Measurements from ENCODE around the gene ASIC3. TPM values are rescaled to one million over a fixed set of nuclear protein-coding genes. Genes with fewer than 3 reads are reported as not detected.
A peak's percentile ranks its signal among the peaks of the same experiment; 100 is the strongest.

The ASIC3 gene
- total and polyA plus RNA-seq, 3 donors from 2014 or later: 20.8 to 37.9 (median 27.5) TPM

GRCh38 chr7:151013356-151013732 is 35.0 kb upstream of the ASIC3 start:
- Histone ChIP-seq H3K36me3 (ENCODE audit: low read depth, missing control alignments) (no peaks in the 10 kb centered on the region), H3K4me3 (peak overlapping the region; percentile 21 to 40), H3K4me1 (peaks cover 7% of the 10 kb centered on the region), H3K27me3 (no peaks in the 10 kb centered on the region), H3K27ac (no peak overlapping the region), H3K9me3 (no peaks in the 10 kb centered on the region)
- DNase-seq: no peak
- TF ChIP-seq POLR2A (IDR thresholded peaks at IDR 0.05) (no peak), CTCF (IDR thresholded peaks at IDR 0.05) (no peak)
- 39% methylated on average over 26 of the region's 26 CpGs; no CpG with 5 or more reads in 1 of the 2 donors for WGBS, 2 donors
- intact Hi-C loops (cut with DNase I; ENCODE audit: low total_unique reads): no loop called here

- TF ChIP-seq POLR2A (IDR thresholded peaks at IDR 0.05) (no peak), CTCF (IDR thresholded peaks at IDR 0.05) (peak in 1 of 3 experiments; percentile 23)
- WGBS, 2 donors: 41 to 48% methylated on average over 8 to 55 of the region's 55 CpGs
- no peaks in the 10 kb centered on the region for H3K27me3 ChIP-seq
Measured at GRCh38 chr7:151013733-151014497, 34.4 kb upstream of the ASIC3 start.

DNA sequence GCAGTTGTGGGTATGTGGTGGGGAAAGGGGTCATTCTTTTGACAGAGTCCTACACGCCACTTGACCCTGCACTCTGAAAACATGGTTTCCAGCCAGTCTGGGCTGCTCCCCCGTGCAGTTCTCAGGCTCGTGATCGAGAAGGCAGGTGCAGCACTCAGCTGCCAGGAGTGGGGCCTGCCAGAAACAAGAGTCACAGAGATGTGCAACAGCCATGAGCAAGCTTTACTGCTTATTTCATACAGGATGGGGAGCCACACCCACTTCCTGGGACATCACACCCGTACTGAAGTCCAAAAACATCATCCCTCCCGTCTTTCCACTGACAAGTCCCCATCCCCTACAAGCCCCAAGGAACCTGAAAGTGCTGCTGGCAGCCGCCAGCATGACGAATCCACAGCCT is 33.4 kb upstream of the ASIC3 start:
- intact Hi-C loops (cut with DNase I; ENCODE audit: low total_unique reads): no loop called here
- H3K27ac ChIP-seq: no peak overlapping the region
- H3K27me3 ChIP-seq: no peaks in the 10 kb centered on the region
- peaks cover 9% of the 10 kb centered on the region for H3K4me1 ChIP-seq
- WGBS, 2 donors: 72 to 85% methylated on average over 7 to 8 of the region's 8 CpGs
- TF ChIP-seq CTCF (IDR thresholded peaks at IDR 0.05): no peak
- no peak for TF ChIP-seq POLR2A (IDR thresholded peaks at IDR 0.05)
- no peaks in the 10 kb centered on the region for H3K9me3 ChIP-seq
- H3K4me3 ChIP-seq: no peak overlapping the region
- no peaks in the 10 kb centered on the region for H3K36me3 ChIP-seq (ENCODE audit: low read depth, missing control alignments)
- no peak for DNase-seq

More at GRCh38 chr7:151013733-151014497, 34.4 kb upstream of the ASIC3 start:
- Histone ChIP-seq H3K4me3 (peak overlapping the region; percentile 21 to 40), H3K27ac (no peak overlapping the region), H3K4me1 (peaks cover 8% of the 10 kb centered on the region), H3K36me3 (ENCODE audit: low read depth, missing control alignments) (no peaks in the 10 kb centered on the region), H3K9me3 (no peaks in the 10 kb centered on the region)
- intact Hi-C loops (cut with DNase I; ENCODE audit: low total_unique reads): no loop called here
- DNase-seq: peak; percentile 91

DNA sequence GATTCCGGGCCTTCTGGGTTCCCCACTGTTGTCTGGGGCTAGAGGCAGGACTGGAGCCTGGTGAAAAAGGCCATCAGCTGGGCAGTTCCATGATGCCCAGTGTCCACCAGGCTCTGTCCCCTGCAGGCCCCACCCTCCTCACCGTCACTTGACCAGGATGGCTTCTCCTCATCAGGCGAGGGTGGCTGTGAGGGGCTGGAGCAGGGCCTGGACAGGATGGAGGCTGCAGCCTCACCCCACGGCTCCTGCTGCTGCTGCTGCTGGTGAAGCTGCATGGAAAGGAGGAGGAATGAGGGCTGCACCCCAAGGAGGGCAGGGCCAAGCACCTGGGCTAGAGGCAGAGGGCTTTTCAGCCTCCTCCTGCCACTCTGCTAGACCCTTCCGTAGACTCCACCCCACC is 32.4 kb upstream of the ASIC3 start:
- intact Hi-C loops (cut with DNase I; ENCODE audit: low total_unique reads): no loop called here
- Histone ChIP-seq H3K4me1 (peaks cover 6% of the 10 kb centered on the region), H3K9me3 (no peaks in the 10 kb centered on the region), H3K4me3 (no peak overlapping the region), H3K36me3 (ENCODE audit: low read depth, missing control alignments) (no peaks in the 10 kb centered on the region), H3K27me3 (no peaks in the 10 kb centered on the region), H3K27ac (no peak overlapping the region)
- DNase-seq: no peak
- TF ChIP-seq CTCF (IDR thresholded peaks at IDR 0.05) (no peak), POLR2A (IDR thresholded peaks at IDR 0.05) (no peak)
- 87 to 89% methylated on average over 2 to 5 of the region's 5 CpGs for WGBS, 2 donors

DNA sequence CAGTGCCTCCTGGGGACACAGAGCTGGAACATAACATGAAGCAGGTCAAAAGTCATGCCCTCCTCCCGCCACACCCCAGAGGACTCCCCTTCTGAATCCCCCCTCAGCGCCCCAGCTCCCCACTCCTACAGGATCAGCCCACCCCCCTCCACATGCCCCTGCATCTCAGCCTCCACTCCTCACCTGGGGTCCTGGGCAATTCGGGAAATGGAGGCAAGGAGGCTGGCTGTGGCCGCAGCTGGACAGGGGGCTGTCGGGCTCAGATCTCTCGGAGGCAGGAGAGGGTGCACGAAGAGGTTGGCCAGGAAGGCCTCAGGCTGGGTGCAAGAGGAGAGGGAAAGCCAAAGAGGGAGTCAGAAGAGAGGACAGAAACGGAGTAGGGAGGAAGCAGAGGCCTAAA is 31.8 kb upstream of the ASIC3 start:
- no peak overlapping the region for H3K27ac ChIP-seq
- no peaks in the 10 kb centered on the region for H3K36me3 ChIP-seq (ENCODE audit: low read depth, missing control alignments)
- 90 to 93% methylated on average over 8 of the region's 8 CpGs for WGBS, 2 donors
- H3K4me1 ChIP-seq: peaks cover 6% of the 10 kb centered on the region
- intact Hi-C loops (cut with DNase I; ENCODE audit: low total_unique reads): no loop called here
- H3K27me3 ChIP-seq: no peaks in the 10 kb centered on the region
- DNase-seq: no peak
- H3K9me3 ChIP-seq: no peaks in the 10 kb centered on the region
- H3K4me3 ChIP-seq: no peak overlapping the region
- TF ChIP-seq POLR2A (IDR thresholded peaks at IDR 0.05) (no peak), CTCF (IDR thresholded peaks at IDR 0.05) (no peak)
